GM19463 (cell line): Measurements from ENCODE around the gene WIPF3.

Experiments used
- ATAC-seq: cut with Tn5 transposase; IDR thresholded peaks from one replicate; pipeline ENCODE4 v1.9.1; 2021; ENCODE audit warnings: mild to moderate bottlenecking, moderate library complexity; ENCODE audit not compliant: unreplicated experiment

Gene WIPF3

GRCh38 chr7:29847496-29847895 lies 41.2 kb downstream of the WIPF3 start:
- no peak for ATAC-seq

GRCh38 chr7:29847916-29848315 lies 41.6 kb downstream of the WIPF3 start:
- no peak for ATAC-seq

- no peak for ATAC-seq
Measured at GRCh38 chr7:29848941-29849340, 42.6 kb downstream of the WIPF3 start.

GRCh38 chr7:29851487-29851886 lies 45.2 kb downstream of the WIPF3 start:
- no peak for ATAC-seq

GRCh38 chr7:29852457-29852856 lies 46.1 kb downstream of the WIPF3 start:
- ATAC-seq = no peak

- no peak for ATAC-seq
Measured at GRCh38 chr7:29853072-29853471, 46.8 kb downstream of the WIPF3 start.

GRCh38 chr7:29853789-29854188 lies 47.5 kb downstream of the WIPF3 start:
- no peak for ATAC-seq

- ATAC-seq = no peak
Measured at GRCh38 chr7:29854257-29854938, 48.1 kb downstream of the WIPF3 start.

- no peak for ATAC-seq
Measured at GRCh38 chr7:29857654-29858053, 51.3 kb downstream of the WIPF3 start.

- no peak for ATAC-seq
Measured at GRCh38 chr7:29858191-29858951, 52.1 kb downstream of the WIPF3 start.

- no peak for ATAC-seq
Measured at GRCh38 chr7:29859104-29859503, 52.8 kb downstream of the WIPF3 start.

GRCh38 chr7:29859524-29860185 lies 53.3 kb downstream of the WIPF3 start:
- ATAC-seq = no peak

GRCh38 chr7:29860186-29860585 lies 53.9 kb downstream of the WIPF3 start:
- ATAC-seq = no peak

GRCh38 chr7:29861884-29862283 lies 55.6 kb downstream of the WIPF3 start:
- ATAC-seq = no peak

- ATAC-seq = no peak
Measured at GRCh38 chr7:29864656-29865055, 58.3 kb downstream of the WIPF3 start.

- ATAC-seq = no peak
Measured at GRCh38 chr7:29865526-29865925, 59.2 kb downstream of the WIPF3 start.

- ATAC-seq = no peak
Measured at GRCh38 chr7:29866490-29866930, 60.2 kb downstream of the WIPF3 start.

- no peak for ATAC-seq
Measured at GRCh38 chr7:29871787-29872398, 65.6 kb downstream of the WIPF3 start.

GRCh38 chr7:29873644-29874294 lies 67.5 kb downstream of the WIPF3 start:
- no peak for ATAC-seq

GRCh38 chr7:29875741-29876140 lies 69.4 kb downstream of the WIPF3 start:
- no peak for ATAC-seq

GRCh38 chr7:29877196-29877595 lies 70.9 kb downstream of the WIPF3 start:
- ATAC-seq = no peak
